ENCODE measurements around the gene CCDC33.

- TF ChIP-seq EZH2 (IDR thresholded peaks at IDR 0.05; ENCODE audit: insufficient read depth, low read length), result no peak
- TF ChIP-seq, protein P1, sequence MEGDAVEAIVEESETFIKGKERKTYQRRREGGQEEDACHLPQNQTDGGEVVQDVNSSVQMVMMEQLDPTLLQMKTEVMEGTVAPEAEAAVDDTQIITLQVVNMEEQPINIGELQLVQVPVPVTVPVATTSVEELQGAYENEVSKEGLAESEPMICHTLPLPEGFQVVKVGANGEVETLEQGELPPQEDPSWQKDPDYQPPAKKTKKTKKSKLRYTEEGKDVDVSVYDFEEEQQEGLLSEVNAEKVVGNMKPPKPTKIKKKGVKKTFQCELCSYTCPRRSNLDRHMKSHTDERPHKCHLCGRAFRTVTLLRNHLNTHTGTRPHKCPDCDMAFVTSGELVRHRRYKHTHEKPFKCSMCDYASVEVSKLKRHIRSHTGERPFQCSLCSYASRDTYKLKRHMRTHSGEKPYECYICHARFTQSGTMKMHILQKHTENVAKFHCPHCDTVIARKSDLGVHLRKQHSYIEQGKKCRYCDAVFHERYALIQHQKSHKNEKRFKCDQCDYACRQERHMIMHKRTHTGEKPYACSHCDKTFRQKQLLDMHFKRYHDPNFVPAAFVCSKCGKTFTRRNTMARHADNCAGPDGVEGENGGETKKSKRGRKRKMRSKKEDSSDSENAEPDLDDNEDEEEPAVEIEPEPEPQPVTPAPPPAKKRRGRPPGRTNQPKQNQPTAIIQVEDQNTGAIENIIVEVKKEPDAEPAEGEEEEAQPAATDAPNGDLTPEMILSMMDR (IDR thresholded peaks at IDR 0.05; ENCODE audit: insufficient read depth, low read depth, low read length), result no peak
Observed at GRCh38 chr15:74206801-74207281, 29.3 kb upstream of the CCDC33 start.
